ENCODE results near the gene MROH8.
A peak's percentile ranks its signal among the peaks of the same experiment; 100 is the strongest.
"Not testable (repeated sequence)": the region's sequence is repeated elsewhere in the genome, so short reads cannot be mapped to it uniquely, and the experiment has no call there.

MROH8 gene

DNA sequence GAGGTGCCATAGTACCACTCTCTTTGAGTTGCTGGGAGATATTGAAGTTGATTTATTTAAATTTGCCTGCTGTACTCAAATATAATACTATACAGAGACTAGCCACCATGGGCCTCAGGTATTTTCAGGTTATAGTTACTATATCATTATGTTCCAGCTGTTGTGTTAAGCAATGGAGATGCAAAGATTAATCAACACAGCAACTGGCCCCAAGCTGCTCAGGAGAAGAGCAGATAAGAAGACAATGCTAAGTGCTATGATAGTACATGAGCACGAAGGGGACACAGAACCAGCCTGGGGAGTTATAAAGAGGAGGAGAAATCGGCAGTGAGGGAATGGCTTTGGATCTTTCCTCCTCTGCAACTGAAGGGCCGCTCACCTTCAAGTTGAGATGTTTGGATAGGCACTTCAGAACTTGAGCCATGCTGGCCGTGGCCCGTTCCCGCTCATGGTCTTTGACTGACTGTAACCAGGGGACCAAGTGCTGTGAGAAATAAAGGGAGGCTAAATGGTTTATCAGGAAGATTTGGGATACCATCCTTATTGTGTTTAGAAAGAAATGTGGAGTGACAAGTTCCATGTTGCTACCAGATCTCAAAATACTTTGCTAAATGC is 24.6 kb downstream of the MROH8 start:
- no peak for DNase-seq (ENCODE audit: low read depth)

DNA sequence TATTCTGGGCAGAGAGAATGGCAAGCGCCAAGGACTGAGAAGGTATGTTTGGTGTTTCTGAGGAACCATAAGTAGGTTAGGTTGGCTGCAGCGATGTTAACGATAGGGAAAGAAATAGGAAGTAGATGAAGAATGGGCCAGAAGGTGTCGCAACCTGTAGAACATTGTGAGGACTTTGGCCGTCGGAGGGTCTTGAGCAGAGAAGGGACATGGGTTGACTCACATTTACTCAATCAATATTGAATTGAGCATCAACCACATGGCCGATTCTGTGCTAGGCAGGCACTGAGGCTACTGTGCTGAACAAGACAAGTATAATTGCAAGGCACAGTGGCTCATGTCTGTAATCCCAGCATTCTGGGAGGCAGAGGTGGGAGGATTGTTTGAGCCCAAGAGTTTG is 27.1 kb downstream of the MROH8 start:
- DNase-seq (ENCODE audit: low read depth): no peak

DNA sequence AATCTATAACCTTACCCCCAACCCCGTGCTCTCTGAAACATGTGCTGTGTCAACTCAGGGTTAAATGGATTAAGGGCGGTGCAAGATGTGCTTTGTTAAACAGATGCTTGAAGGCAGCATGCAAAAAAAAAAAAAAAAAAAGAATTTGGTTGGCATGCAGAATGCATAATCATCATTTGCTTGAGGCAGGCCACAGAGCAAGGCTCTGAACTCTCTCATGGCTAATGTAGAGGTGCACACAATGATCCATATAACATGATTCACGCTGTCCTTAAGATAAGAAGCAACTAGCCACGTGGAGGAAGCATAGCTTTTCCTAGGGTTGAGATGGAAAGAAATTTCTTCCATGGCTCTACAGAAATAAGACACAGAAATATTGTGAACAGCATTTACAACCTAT is 27.8 kb downstream of the MROH8 start:
- DNase-seq (ENCODE audit: low read depth): no peak

DNA sequence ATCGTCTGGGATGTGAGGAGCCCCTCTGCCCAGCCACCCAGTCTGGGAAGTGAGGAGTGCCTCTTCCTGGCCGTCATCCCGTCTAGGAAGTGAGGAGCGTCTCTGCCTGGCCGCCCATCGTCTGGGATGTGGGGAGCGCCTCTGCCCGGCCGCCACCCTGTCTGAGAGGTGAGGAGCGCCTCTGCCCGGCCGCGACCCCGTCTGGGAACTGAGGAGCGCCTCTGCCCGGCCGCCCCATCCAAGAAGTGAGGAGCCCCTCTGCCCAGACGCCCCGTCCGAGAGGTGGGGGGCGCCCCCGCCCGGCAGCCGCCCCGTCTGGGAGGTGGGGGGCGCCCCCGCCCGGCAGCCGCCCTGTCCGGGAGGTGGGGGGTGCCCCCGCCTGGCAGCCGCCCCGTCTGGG is 28.5 kb downstream of the MROH8 start:
- DNase-seq (ENCODE audit: low read depth): not testable (repeated sequence)

DNA sequence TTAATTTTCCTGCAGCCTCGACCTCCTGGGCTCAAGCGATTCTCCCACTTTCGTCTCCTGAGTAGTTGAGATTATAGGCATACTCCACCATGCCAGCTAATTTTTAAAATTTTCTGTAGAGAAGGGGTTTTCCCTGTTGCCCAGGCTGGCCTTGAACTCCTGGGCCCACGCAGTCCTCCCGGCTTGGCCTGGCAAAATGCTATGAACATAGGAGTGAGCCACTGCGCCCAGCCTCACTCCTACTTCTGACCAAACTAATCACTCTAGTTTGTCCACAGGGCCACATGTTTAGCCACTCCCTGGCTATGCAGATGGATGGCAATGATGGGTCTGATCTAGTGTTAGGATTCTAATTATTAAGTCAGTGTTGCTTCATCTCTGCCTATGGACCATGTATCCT is 32.1 kb downstream of the MROH8 start:
- no peak for DNase-seq (ENCODE audit: low read depth)

DNA sequence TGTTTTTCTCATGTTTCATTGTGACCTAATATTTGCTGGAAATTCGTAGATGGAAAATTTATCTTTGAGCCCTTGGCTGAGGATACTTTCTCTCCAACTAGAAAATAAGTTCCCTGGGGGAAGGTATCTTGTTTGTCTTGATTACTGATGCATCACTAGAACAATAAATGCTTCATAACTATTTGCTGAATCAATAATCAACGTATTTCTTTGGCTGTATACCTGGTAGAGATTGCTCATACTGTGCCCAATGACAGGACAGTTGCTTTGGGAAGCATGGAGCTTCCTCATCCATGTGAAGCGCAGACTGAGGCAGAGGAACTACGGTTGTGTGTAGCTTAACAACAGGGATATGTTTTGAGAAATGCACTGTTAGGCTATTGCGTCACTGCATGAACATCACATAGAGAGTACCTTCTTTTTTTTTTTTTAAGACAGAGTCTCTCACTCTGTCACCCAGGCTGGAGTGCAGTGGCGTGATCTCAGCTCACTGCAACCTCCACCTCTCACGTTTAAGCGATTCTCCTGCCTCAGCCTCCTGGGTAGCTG is 34.4 kb downstream of the MROH8 start:
- no peak for DNase-seq (ENCODE audit: low read depth)

DNA sequence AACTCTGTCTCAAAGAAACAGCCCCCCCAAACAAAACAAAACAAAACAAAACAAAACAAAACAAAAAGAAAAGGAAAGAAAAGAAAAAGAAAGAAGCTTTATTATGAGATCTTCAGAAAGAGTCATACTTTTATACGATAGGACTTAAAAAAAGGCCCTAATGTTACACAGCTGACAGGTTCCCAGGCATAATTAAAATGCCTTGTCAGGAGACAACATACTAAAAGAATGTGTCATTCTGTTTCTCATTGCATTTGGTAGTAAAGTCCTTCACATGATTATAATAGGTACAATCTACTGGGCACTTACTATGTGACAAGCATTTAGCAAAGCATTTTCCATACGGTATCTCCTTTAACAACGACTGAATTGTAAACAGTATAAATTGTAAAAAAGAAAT is 36.6 kb downstream of the MROH8 start:
- no peak for DNase-seq (ENCODE audit: low read depth)

DNA sequence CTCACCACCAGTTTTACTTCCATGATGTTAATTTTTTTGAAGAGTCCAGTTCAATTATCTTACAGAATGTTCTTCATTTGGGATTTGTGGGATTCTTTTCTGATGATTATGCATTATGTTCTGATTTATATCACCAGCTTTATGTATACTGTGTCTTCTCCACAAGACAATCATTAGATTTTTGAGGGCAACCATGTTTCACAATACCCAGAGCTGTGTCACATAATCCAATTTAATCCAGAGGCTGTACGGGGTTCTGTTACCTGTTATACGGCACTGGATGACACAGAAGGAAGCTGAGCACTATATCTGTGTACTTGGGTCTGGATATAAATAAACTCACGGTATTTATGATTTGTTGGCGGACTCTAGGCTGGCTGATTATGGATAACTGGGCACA is 41.8 kb downstream of the MROH8 start:
- no peak for DNase-seq (ENCODE audit: low read depth)

DNA sequence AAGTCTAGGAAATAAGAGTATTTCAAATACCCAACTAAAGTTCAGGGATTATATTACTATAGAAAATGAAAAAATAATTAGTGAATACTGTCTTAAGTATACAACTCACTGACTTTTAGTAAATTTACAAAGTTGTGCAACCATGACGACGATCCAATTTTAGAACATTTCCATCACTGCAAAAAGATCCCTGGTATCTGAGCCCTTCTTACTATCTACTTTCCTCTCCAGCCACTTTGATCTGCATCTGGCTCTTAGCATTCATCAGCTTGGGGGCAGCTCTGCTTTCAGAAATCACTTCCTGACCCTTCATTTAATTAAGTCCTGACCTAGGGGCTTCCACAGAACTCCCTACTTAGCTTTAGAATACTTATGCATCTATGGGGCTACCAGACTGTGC is 45.4 kb downstream of the MROH8 start:
- DNase-seq (ENCODE audit: low read depth): no peak

DNA sequence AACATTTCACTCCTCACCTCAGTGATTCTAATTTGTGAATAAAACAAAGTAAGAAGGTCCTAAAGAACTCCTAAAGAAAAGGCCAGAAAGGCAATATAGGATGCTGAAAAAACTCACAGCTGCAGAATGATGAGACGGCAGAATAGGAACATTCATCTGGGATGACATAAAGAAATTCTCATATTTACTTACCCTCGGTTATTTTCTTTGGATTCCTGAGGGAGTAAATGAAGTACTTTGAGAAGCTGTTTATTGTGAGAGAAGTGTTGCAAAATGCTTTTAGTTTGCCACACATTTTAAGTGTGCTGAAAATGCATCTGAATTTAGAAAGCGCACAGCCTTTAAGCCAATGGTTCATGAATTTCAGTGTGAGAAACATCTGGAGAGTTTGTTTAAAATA is 47.9 kb downstream of the MROH8 start:
- no peak for DNase-seq (ENCODE audit: low read depth)

DNA sequence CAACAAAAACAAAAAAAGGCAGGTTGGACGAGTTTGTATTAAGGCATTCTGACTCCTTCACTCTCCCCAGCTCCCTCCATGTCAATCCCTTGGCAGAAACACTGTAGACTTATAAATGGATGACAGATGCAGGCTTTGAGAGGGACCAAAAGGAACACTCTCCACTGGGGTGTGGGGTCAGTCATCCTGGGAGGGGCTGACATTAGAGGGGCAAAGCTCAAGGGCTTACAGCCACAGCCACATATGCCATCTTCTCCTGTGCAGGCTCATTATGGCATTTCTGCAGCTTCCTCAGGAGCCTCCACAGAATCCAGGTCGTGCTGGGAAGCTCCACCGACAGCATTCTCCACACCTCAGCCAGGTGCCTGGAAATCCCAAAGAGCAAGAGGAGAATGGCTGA is 50.5 kb downstream of the MROH8 start:
- DNase-seq (ENCODE audit: low read depth): no peak

DNA sequence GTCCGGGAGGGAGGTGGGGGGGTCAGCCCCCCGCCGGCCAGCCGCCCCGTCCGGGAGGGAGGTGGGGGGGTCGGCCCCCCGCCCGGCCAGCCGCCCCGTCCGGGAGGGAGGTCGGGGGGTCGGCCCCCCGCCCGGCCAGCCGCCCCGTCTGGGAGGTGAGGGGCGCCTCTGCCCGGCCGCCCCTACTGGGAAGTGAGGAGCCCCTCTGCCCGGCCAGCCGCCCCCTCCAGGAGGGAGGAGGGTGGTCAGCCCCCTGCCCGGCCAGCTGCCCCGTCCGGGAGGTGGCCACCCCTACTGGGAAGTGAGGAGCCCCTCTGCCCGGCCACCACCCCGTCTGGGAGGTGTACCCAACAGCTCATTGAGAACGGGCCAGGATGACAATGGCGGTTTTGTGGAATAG is 53.1 kb downstream of the MROH8 start:
- DNase-seq (ENCODE audit: low read depth): not testable (repeated sequence)

DNA sequence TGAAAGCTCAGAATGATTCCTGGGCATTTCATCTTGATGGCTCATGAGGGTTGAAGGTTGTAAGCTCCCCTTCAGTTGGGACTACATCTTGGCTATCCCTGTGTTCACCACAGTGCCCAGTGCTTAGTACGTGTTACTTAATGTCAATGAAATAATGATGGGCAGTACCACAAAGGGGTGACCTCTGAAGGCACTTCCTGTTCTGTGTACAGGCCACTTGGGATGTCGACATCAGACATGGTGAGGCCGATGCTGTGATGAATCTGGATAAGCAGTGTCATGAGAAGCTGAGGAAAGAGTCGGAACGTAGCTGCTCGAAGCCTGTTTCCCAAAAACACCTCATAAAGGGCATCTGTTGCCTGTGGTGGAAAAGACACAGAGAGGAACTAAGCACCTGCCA is 55.9 kb downstream of the MROH8 start:
- no peak for DNase-seq (ENCODE audit: low read depth)

DNA sequence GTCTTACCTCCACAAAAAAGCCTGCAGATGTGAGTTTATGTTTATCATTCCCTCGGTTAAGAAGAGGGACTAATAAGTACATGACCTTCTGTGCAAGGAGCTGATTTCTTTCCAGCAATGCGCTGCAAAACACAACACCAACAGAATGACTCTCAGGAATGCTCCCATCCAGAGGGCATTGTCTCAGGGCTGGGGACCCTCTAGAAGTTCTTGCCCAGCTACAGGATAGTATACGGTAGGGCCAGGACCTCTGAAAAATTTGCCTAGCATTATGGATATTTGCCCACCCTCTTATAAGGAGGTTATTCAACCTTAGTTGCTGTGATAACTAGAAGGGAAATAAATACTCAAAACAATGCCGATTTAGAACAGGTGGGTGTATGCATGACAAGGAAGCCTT is 58.9 kb downstream of the MROH8 start:
- DNase-seq (ENCODE audit: low read depth): no peak

DNA sequence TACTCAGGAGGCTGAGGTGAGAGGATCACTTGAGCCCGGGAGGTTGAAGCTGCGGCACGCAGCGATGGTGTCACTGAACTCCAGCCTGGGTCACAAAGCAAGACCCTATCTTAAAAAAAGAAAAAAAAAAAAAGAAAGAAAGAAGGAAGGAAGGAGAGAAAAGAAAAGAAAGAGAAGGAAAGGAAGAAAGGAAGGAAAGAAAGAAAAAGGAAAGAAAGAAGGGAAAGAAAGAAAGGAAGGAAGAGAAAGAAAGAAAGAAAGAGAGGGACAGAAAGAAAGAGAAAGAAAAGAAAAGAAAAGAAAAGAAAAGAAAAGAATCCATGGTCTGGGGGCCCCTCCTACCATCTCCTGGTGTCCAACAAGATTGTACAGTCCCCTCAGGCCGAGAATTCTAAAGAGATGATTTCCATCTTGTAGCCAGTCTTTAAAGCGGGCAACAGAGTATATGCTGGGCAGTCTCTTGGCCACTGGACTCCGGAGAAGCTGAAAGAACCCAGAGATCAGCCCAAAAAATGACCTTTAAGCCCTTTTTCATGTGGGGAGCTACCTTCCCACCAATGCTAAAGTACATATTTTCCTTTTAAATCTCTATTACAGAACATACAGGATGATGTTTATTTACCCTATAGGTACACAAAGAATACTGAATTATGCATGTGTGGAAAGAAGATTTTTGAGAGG is 59.9 kb downstream of the MROH8 start:
- DNase-seq (ENCODE audit: low read depth): no peak

DNA sequence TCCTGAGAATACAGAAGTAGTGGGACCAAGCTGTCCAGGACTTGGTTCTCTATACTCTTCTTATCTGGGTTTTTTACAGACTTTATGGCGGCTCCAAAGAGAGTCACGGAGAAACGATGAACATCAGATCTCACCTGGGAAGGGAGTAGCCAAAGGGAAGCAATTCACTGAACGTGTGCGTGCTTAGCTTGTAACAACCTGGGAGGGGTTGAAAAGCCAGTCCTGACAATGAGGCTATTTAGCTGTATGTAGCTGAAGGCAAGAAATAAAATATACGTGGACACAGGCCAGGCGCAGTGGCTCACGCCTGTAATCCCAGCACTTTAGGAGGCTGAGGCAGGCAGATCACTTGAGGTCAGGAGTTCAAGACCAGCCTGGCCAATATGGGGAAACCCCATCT is 65.3 kb downstream of the MROH8 start:
- no peak for DNase-seq (ENCODE audit: low read depth)

DNA sequence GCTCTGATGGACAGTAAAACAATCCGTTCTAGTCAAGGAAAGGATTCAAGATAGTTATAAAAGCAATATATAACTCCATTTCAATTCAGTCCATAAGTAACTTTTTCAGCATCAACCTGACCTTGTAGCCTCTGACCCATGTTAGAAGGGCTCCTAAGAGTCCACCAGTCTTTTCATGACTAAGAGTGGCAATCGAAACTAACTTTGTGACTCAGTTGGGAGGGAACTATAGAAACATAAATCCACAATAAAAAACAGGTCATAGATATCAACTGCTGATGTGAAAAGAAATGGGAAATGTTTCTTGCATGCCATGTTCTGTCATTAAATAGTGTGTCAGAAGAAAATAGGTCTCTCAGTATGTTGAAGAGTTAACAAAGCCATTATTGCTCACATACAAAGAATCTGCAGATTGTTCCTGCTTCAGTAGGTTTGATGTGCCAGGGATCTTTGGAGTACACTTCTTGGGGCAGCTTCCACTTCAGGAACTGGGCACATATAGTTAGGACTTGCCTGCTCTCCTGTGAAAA is 67.4 kb downstream of the MROH8 start:
- no peak for DNase-seq (ENCODE audit: low read depth)

DNA sequence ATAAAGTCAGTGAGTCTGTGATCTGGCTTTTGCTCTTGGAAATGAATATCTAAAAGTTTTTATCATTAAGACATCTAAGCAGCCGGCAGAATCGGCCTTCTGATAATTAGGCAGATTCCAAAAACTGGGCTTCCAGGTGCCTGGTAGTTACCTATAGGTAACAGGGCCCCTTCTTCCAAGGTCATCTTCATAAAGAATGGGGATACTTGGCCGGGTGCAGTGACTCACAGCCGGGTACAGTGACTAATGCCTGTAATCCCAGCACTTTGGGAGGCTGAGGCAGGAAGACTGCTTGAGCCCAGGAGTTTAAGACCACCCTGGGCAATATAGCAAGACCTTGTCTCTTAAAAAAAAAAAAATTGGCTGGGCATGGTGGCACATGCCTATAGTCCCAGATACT is 70.7 kb downstream of the MROH8 start:
- no peak for DNase-seq (ENCODE audit: low read depth)

DNA sequence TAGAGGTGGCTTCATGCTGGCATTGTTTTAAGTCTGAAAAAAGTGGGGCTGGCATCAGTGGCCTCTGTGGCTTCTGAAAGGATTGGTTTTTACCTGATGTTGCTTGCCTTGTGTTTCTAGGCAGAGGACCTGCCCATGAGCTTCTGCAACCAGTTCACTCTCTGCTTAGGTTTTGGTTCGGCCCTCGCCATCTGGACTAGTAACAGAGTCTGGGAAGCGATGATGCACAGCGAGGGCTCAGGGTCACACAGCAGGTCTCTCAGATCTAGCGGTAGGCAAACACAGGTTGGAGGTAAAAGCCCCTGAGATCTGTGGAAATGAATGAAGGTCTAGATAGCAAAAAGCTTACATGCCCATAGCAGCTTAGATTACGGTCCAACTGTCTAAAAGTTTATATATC is 76.8 kb downstream of the MROH8 start:
- no peak for DNase-seq (ENCODE audit: low read depth)

DNA sequence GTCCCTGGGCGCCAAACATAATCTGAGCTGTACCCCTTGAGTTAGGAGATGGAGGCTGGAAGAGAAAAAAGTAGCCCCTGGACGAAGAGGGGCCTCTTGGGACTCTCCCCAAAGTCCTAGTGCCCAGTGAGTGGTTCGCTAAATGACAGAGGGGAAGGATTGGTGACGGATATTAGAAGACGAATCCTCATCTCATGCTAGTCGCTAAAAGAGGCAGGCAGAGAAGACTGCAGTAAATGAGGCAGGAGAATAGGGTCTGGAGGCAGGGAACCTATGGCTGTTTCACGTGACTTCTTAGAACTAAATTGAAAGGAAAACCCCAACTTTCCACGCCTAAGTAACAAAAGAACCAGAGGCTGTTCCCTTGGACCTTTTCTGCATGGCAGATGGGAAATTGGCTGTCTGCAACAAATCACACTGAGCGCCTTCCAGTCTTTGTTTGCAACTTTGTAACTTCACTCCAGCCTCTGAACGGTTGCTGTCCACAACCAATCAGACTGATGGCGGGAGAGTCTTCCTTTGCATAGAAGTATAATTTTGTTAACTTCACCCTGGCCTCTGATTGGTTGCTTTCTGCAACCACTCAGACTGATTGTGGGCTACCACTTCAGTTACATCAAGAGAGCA is 82.8 kb downstream of the MROH8 start:
- DNase-seq (ENCODE audit: low read depth): no peak

DNA sequence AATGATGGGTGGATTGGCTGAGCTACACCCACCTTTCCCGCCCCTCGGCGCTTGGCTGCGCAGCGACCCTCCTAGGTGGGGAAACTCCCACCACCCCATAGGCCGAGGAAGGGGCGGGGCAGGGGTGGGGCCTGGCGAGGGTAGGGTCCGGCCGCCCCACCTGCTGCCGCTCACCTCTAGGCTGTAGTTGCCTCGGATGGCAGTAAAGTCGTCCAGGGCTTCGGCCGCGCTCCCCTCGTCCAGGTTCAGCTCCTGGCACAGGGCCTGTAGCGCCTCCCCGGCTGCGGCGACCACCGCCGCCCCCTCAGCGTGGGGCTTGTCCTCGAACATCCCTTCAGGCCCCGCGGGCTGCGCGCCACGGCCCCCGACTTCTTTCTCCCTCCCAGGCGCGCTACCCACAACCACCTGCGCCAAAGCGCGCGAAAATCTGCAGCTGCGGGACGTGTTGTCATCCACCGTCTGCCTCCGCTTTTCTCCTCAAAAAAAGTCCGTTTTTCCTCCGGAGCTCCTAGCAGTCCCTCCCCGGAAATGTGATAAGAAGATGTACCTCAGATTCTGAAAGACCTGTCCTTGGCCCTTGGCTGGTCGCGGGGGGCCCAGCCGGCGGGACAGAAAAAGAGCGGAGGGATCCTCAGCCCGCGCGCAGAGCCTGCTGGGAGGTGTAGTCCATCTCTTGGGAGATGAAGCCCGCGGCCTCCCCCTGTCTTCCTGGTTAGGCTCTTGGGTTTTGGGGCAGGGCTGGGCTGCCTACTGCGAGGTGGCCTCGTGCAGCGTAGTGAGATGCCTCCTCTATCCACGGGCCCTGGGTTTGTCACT is 83.5 kb downstream of the MROH8 start, which contains the start of gene RBL1:
TSS of gene RBL1 (minus strand) at position 399 of the 816 bp plus-strand sequence. CDS start at position 330, 69 bp downstream.
- DNase-seq (ENCODE audit: low read depth): peak; percentile 64

DNA sequence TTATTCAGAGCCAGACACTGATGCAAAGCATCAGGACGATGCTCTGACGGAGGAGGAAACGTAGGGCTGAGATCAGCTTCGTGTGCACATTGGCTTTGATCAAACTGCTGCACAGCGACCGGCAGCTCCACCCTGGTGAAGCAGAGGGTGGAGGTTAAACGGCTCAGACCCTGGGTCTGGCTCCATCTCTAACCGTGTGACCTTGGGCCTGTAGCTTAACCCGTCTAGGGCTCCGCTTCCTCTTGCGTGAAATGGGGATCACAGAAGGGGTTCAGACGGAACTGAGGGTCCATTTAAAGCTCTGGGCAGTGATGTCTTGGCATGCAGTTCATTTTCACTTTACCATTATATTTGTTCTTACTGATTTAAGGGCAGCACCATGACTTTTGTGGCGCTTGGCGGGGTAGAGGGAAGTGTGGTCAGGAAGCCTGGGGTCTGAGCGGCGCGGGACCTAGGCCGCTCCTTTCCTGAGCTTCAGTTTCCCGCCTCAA is 84.2 kb downstream of the MROH8 start:
- DNase-seq (ENCODE audit: low read depth): no peak
